GM12878 (cell line): Measurements from ENCODE around the gene ABR. TPM values are rescaled to one million over a fixed set of nuclear protein-coding genes. Genes with fewer than 3 reads are reported as not detected.

ENCODE experiments used
- ATAC-seq: fragments of 200-7000 bp; cut with Tn5 transposase; 3 replicates; pipeline ENCODE4 v1.9.1; 2020; ENCODE audit warnings: mild to moderate bottlenecking, moderate library complexity
- BruUV-seq: library from RNA; stranded (reverse); fragments of 400-500 nt; replicated peaks from 2 replicates; lab custom pipeline; 2021; lab: Mats Ljungman, UMichigan
- CTCF ChIA-PET: fragments of 300-600 bp; sonication (Branson Sonifier 250); formaldehyde crosslinking; extraction: SDS; loops from one replicate; lab custom pipeline; 2021; ENCODE audit warnings: inconsistent platforms; lab: Yijun Ruan, JAX
- POLR2A ChIA-PET: fragments of 350-600 bp; formaldehyde crosslinking; extraction: SDS; loops from one replicate; lab custom pipeline; 2021; ENCODE audit warnings: inconsistent platforms; lab: Charles Lee
- RAD21 ChIA-PET: fragments of 300-600 bp; sonication (Branson Sonifier 250); formaldehyde crosslinking; loops from one replicate; lab custom pipeline; 2023; ENCODE audit warnings: antibody characterized with exemption; ENCODE audit not compliant: unreplicated experiment; lab: Charles Lee
- SMC1A ChIA-PET: fragments of 300-600 bp; sonication (Branson Sonifier 250); formaldehyde crosslinking; loops from one replicate; lab custom pipeline; 2023; ENCODE audit not compliant: unreplicated experiment, uncharacterized antibody; lab: Charles Lee
- DNase-seq: peaks from one replicate; pipeline ENCODE4 v3.0.0-alpha.2; 2011; ENCODE audit warnings: low read depth, low spot score
- FAIRE-seq: peaks from 3 replicates; lab custom pipeline; 2011; peaks lifted over from hg19 to GRCh38; lab: Jason Lieb, UNC
- H2AFZ ChIP-seq: 2 replicates; pipeline ENCODE4 v1.6.0; 2011; ENCODE audit warnings: low read depth, low read length, control low read depth; ENCODE audit not compliant: control insufficient read depth
- H3K27ac ChIP-seq: 2 replicates; pipeline ENCODE4 v1.5.1; 2011; ENCODE audit warnings: control low read depth; ENCODE audit not compliant: control insufficient read depth, insufficient read depth
- H3K27me3 ChIP-seq, 2 experiments: replicated peaks in 1 of 2; 2 replicates each; pipeline versions ENCODE4 v1.6.0 to v1.6.1; 2011; ENCODE audit warnings: low read length in 1 of 2; ENCODE audit not compliant: control insufficient read depth in 2 of 2, insufficient read depth in 2 of 2
- H3K36me3 ChIP-seq, 2 experiments: 2 replicates each; pipeline ENCODE4 v1.5.1; 2011; ENCODE audit warnings: low read length in 1 of 2; ENCODE audit not compliant: control insufficient read depth in 2 of 2, insufficient read depth in 2 of 2
- H3K4me1 ChIP-seq: 2 replicates; pipeline ENCODE4 v1.6.1; 2011; ENCODE audit warnings: mild to moderate bottlenecking, low read length, moderate library complexity, mixed read lengths; ENCODE audit not compliant: control insufficient read depth, insufficient read depth
- H3K4me2 ChIP-seq: 2 replicates; pipeline ENCODE4 v1.6.0; 2011; ENCODE audit warnings: control low read depth; ENCODE audit not compliant: control insufficient read depth, insufficient read depth
- H3K4me3 ChIP-seq: fragments of 200-600 bp; sonication (generic); 2 replicates; pipeline ENCODE4 v1.5.1; 2016
- H3K79me2 ChIP-seq: 2 replicates; pipeline ENCODE4 v1.6.0; 2011; ENCODE audit warnings: low read length; ENCODE audit not compliant: control insufficient read depth, insufficient read depth
- H3K9ac ChIP-seq: 2 replicates; pipeline ENCODE4 v1.8.0; 2011; ENCODE audit warnings: low read length, control low read depth, mixed read lengths; ENCODE audit not compliant: control insufficient read depth, insufficient read depth
- H3K9me3 ChIP-seq: replicated peaks from 3 replicates; pipeline ENCODE4 v1.5.1; 2011; ENCODE audit warnings: mild to moderate bottlenecking, low read length; ENCODE audit not compliant: control insufficient read depth, insufficient read depth
- H4K20me1 ChIP-seq: 2 replicates; pipeline ENCODE4 v1.6.0; 2011; ENCODE audit not compliant: control insufficient read depth, insufficient read depth
- ETV6 ChIP-seq, 2 experiments: fragments of 450-650 bp in 1 of 2; IDR thresholded peaks in 1 of 2; conservative IDR thresholded peaks in 1 of 2; 2 replicates each; pipeline ENCODE4 v1.6.1; 2014; ENCODE audit warnings: antibody characterized with exemption in 1 of 2, borderline replicate concordance in 1 of 2, low read depth in 1 of 2, mild to moderate bottlenecking in 1 of 2, moderate library complexity in 1 of 2
- FOS ChIP-seq: IDR thresholded peaks from 3 replicates; pipeline ENCODE4 v1.6.1; 2011; ENCODE audit warnings: borderline replicate concordance; ENCODE audit not compliant: insufficient read length; ENCODE audit errors: extremely low read depth
- KDM1A ChIP-seq: fragments of 200-600 bp; sonication (generic); IDR thresholded peaks from 2 replicates; pipeline ENCODE4 v1.6.1; 2016; ENCODE audit warnings: borderline replicate concordance
- SREBF1 ChIP-seq: IDR thresholded peaks from 2 replicates; pipeline ENCODE4 v1.6.1; 2012; ENCODE audit warnings: mild to moderate bottlenecking, low read length
- TCF7 ChIP-seq: IDR thresholded peaks from 2 replicates; pipeline ENCODE4 v1.6.1; 2014; ENCODE audit warnings: antibody characterized with exemption, borderline replicate concordance
- ZBED1 ChIP-seq: IDR thresholded peaks from 2 replicates; pipeline ENCODE4 v1.6.1; 2016; ENCODE audit warnings: borderline replicate concordance
- ZNF207 ChIP-seq: fragments of 450-650 bp; IDR thresholded peaks from 2 replicates; pipeline ENCODE4 v1.6.1; 2014; ENCODE audit warnings: antibody characterized with exemption, mild to moderate bottlenecking, borderline replicate concordance
- WGBS: methylation state at CpG from one replicate; pipeline ENCODE4 v1.1.6; 2016; ENCODE audit warnings: low lambda C conversion rate; ENCODE audit not compliant: insufficient replicate concordance, insufficient coverage; ENCODE audit errors: missing lambda C conversion rate; 5-methylcytosine and 5-hydroxymethylcytosine counted together
- in situ Hi-C: fragments of 300-500 bp; cut with MboI; formaldehyde crosslinking; loops from 9 replicates; pipeline ENCODE4 v1.14.3; 2018; ENCODE audit warnings: mixed read lengths
- intact Hi-C: fragments of 100-400 bp; cut with micrococcal nuclease; formaldehyde crosslinking; loops from one replicate; pipeline ENCODE4 v1.14.2; 2022; ENCODE audit not compliant: unreplicated experiment
- polyA plus RNA-seq, 11 experiments: library from polyadenylated mRNA; depleted of rRNA in 4 of 11; unstranded in 6 of 11; stranded (reverse) in 5 of 11; fragments of >200 nt; fragmentation: Nextera tagmentation in 4 of 11; fragmentation: Illumina TruSeq in 1 of 11; extraction: Ambion mirVana in 4 of 11; extraction: Trizol in 1 of 11; gene quantifications; 1 replicate in 1 of 11; 2 replicates in 10 of 11; pipeline versions ENCODE4 v1.2.1 to v1.2.3, GENCODE V29; 2011 to 2016; ENCODE audit warnings: inconsistent platforms in 2 of 11, missing spikeins in 2 of 11, low read depth in 1 of 11
- total RNA-seq, 4 experiments: library from RNA; depleted of rRNA in 3 of 4; stranded (reverse); fragments of >200 nt in 3 of 4; fragmentation: Illumina TruSeq in 1 of 4; extraction: Trizol in 1 of 4; gene quantifications; 2 replicates each; pipeline versions ENCODE4 v1.2.1 to v1.2.3, GENCODE V29; 2013 to 2021
- TF ChIP-seq, protein P1 (sequence below), 3 experiments: IDR thresholded peaks in 2 of 3; conservative IDR thresholded peaks in 1 of 3; 2 replicates each; pipeline ENCODE4 v1.5.1; 2011; ENCODE audit warnings: low read depth in 3 of 3, low read length in 3 of 3, mild to moderate bottlenecking in 3 of 3, control low read depth in 2 of 3, moderate library complexity in 2 of 3, inconsistent platforms in 1 of 3, mixed read lengths in 1 of 3; ENCODE audit not compliant: control insufficient read depth in 2 of 3, insufficient read depth in 1 of 3; ENCODE audit errors: extremely low read depth in 1 of 3
- TF ChIP-seq, protein P2 (sequence below): fragments of 450-650 bp; IDR thresholded peaks from 2 replicates; pipeline ENCODE4 v1.6.1; 2018; ENCODE audit warnings: mild to moderate bottlenecking, low read depth, moderate library complexity; ENCODE audit not compliant: partially characterized antibody

ABR gene
- total and polyA plus RNA-seq, 10 of the 15 experiments (the other 5 are each of a cell fraction or from before 2014, with no cell fraction given): 1.4 to 112 (median 30.0) TPM

DNA sequence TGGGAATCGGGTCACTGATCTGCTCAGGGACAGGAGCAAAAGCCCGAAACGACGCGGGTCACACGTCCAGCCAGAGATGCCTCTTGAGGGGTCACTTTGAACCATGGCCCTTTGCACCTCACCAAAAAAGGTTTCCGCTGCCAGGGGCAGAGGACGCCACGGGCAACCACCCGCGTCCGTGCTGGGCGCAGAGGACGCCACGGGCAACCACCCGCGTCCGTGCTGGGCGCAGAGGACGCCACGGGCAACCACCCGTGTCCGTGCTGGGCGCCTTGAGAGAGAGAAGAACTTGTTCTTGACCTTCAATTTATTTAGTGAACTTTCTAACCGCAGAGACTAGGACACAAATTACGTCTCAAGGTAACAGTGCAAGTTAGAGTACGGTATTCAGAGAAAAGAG lies 147.4 kb downstream of the ABR start:
- no peak overlapping the region for H2AFZ ChIP-seq
- no peak overlapping the region for H3K9ac ChIP-seq
- ChIA-PET POLR2A (no interaction called here), CTCF (no interaction called here), RAD21 (no interaction called here)
- no peak overlapping the region for H3K27ac ChIP-seq
- no peak for DNase-seq
- peaks cover 8 to 10% of the 10 kb centered on the region in 2 experiments; a peak in 3 of 4 replicates for H3K36me3 ChIP-seq
- in situ Hi-C loops (no loop called here), intact Hi-C loops (no loop called here)
- no peaks in the 10 kb centered on the region for H3K9me3 ChIP-seq
- no peak overlapping the region for H3K4me3 ChIP-seq
- ATAC-seq: no peak
- no peaks in the 10 kb centered on the region for H4K20me1 ChIP-seq
- H3K27me3 ChIP-seq: no peaks in the 10 kb centered on the region
- BruUV-seq: no TSS peak
- no peak for TF ChIP-seq KDM1A
- TF ChIP-seq, protein P1, sequence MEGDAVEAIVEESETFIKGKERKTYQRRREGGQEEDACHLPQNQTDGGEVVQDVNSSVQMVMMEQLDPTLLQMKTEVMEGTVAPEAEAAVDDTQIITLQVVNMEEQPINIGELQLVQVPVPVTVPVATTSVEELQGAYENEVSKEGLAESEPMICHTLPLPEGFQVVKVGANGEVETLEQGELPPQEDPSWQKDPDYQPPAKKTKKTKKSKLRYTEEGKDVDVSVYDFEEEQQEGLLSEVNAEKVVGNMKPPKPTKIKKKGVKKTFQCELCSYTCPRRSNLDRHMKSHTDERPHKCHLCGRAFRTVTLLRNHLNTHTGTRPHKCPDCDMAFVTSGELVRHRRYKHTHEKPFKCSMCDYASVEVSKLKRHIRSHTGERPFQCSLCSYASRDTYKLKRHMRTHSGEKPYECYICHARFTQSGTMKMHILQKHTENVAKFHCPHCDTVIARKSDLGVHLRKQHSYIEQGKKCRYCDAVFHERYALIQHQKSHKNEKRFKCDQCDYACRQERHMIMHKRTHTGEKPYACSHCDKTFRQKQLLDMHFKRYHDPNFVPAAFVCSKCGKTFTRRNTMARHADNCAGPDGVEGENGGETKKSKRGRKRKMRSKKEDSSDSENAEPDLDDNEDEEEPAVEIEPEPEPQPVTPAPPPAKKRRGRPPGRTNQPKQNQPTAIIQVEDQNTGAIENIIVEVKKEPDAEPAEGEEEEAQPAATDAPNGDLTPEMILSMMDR (IDR thresholded peaks at IDR 0.05 in 2 of 3, conservative IDR thresholded peaks at IDR 0.05 in 1 of 3; ENCODE audit: control insufficient read depth in 2 of 3, extremely low read depth in 1 of 3, insufficient read depth in 1 of 3, low read depth in 3 of 3, low read length in 3 of 3): no peak
- TF ChIP-seq, all 136 proteins: peak for 0
- WGBS: 19% methylated on average over 27 of the region's 27 CpGs
- Histone ChIP-seq H3K4me2 (no peak overlapping the region), H3K4me1 (no peaks in the 10 kb centered on the region), H3K79me2 (no peaks in the 10 kb centered on the region)
- FAIRE-seq: no peak
- SMC1A ChIA-PET: no interaction called here

DNA sequence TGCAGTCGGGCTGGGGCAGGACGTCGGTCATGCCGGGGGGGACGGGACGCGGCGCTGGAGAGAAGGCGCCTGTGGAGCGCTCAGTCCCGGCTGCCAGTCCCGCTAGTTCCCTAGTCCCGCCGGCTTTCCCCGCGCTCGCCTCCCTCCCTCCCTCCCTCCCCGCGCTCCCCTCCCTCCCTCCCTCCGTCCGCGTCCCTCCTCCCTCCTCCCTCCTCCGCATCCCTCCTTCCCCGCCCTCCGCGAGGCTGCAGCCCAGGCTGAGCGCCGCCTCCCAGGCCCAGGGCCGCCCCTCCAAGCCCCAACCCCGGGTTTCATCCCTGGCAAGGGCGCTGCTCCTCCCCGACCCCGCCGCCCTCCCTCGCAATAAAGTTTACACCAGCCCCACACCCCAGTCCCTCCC lies 148.1 kb downstream of the ABR start:
- intact Hi-C loops (no loop called here), in situ Hi-C loops (no loop called here)
- no peak for FAIRE-seq
- ChIA-PET CTCF (no interaction called here), SMC1A (no interaction called here), RAD21 (no interaction called here), POLR2A (no interaction called here)
- H2AFZ ChIP-seq: no peak overlapping the region
- no TSS peak for BruUV-seq
- H3K79me2 ChIP-seq: no peaks in the 10 kb centered on the region
- no peaks in the 10 kb centered on the region for H3K9me3 ChIP-seq
- H3K27me3 ChIP-seq: no peaks in the 10 kb centered on the region
- no peak overlapping the region for H3K4me3 ChIP-seq
- peaks cover 7 to 8% of the 10 kb centered on the region in 2 experiments; a peak in 3 of 4 replicates for H3K36me3 ChIP-seq
- 100% methylated on average over 9 of the region's 35 CpGs for WGBS
- no peaks in the 10 kb centered on the region for H4K20me1 ChIP-seq
- H3K9ac ChIP-seq: no peak overlapping the region
- H3K4me1 ChIP-seq: no peaks in the 10 kb centered on the region
- no peak overlapping the region for H3K27ac ChIP-seq
- no peak overlapping the region for H3K4me2 ChIP-seq
- DNase-seq: no peak
- no peak for ATAC-seq
- TF ChIP-seq, protein P1 (IDR thresholded peaks at IDR 0.05 in 2 of 3, conservative IDR thresholded peaks at IDR 0.05 in 1 of 3; ENCODE audit: control insufficient read depth in 2 of 3, extremely low read depth in 1 of 3, insufficient read depth in 1 of 3, low read depth in 3 of 3, low read length in 3 of 3): no peak
- TF ChIP-seq ZNF207 (no peak), ZBED1 (no peak), TCF7 (no peak), FOS (no peak), ETV6 (conservative IDR thresholded peaks at IDR 0.05 in 1 of 2, IDR thresholded peaks at IDR 0.05 in 1 of 2; ENCODE audit: borderline replicate concordance in 1 of 2, low read depth in 1 of 2) (no peak), SREBF1 (no peak)
- TF ChIP-seq, protein P2, sequence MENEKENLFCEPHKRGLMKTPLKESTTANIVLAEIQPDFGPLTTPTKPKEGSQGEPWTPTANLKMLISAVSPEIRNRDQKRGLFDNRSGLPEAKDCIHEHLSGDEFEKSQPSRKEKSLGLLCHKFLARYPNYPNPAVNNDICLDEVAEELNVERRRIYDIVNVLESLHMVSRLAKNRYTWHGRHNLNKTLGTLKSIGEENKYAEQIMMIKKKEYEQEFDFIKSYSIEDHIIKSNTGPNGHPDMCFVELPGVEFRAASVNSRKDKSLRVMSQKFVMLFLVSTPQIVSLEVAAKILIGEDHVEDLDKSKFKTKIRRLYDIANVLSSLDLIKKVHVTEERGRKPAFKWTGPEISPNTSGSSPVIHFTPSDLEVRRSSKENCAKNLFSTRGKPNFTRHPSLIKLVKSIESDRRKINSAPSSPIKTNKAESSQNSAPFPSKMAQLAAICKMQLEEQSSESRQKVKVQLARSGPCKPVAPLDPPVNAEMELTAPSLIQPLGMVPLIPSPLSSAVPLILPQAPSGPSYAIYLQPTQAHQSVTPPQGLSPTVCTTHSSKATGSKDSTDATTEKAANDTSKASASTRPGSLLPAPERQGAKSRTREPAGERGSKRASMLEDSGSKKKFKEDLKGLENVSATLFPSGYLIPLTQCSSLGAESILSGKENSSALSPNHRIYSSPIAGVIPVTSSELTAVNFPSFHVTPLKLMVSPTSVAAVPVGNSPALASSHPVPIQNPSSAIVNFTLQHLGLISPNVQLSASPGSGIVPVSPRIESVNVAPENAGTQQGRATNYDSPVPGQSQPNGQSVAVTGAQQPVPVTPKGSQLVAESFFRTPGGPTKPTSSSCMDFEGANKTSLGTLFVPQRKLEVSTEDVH: no peak
